Umbilical cord (tissue), 2 donors: Measurements from ENCODE around the gene ACTL7A. TPM values are rescaled to one million over a fixed set of nuclear protein-coding genes. Genes with fewer than 3 reads are reported as not detected.
A peak's percentile ranks its signal among the peaks of the same experiment; 100 is the strongest.
"Not testable (repeated sequence)": the region's sequence is repeated elsewhere in the genome, so short reads cannot be mapped to it uniquely, and the experiment has no call there.

Experiments
- DNase-seq: peaks from one replicate; pipeline ENCODE4 v3.0.0-alpha.2; 2015; ENCODE audit warnings: low spot score
- total RNA-seq: library from RNA; depleted of rRNA; stranded (reverse); fragments of >200 nt; gene quantifications from one replicate; pipeline ENCODE4 v1.2.3, GENCODE V29; 2014; ENCODE audit warnings: low replicate concordance; ENCODE audit not compliant: insufficient read depth

Gene ACTL7A, protein sequence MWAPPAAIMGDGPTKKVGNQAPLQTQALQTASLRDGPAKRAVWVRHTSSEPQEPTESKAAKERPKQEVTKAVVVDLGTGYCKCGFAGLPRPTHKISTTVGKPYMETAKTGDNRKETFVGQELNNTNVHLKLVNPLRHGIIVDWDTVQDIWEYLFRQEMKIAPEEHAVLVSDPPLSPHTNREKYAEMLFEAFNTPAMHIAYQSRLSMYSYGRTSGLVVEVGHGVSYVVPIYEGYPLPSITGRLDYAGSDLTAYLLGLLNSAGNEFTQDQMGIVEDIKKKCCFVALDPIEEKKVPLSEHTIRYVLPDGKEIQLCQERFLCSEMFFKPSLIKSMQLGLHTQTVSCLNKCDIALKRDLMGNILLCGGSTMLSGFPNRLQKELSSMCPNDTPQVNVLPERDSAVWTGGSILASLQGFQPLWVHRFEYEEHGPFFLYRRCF
- total RNA-seq = 0.96 TPM

DNA sequence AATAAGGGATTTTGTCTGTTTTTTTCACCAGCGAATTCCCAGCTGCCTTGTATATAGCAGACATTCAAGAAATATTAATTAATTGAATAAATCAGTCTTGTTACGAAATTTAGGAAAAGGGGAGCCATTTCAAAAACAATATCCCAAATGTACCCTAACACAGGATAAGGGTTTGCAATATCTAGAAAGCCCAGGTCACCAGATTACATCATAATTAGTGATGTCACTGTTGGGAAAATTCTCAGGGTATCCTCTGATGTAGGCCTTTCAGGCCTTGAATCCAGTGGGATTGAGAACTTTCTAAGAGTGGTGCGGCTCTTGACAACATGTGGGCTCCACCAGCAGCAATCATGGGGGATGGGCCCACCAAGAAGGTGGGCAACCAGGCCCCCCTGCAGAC, at the start of gene ACTL7A:
Gene ACTL7A, plus strand, starts transcription at position 270 of the 400 bp plus-strand sequence. Its CDS starts 57 bp downstream, at position 327.
- DNase-seq = no peak

DNA sequence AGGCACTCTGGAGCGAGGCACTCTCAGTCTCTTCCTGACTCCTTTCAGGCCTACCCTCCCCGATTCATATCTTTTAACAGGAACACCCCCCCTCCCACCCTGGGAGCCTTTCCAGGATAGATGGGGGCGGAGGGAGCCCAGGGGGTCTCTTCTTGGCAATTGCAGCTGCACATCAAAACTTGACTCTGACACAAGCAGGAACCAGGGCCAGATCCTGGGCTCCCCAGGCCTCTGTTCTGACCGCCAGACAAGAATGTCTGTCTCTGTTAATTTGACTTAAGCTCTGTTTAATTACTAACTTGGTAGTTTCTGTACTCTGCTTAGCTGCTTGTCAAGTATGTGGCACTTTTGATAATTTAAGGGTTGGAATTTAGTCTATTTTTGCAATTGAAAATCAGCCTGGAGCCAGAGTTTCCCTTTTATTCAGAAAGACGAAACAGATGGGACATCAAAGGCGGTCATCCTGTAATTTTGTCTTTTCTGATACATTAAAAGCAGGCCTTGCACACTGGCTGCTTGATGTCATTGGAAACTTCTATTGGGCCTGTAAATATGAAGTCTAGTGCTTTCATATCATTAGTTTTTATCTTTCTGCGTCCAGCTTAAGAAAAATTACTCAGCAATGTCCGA, 49.6 kb upstream of the ACTL7A start:
- DNase-seq = no peak

DNA sequence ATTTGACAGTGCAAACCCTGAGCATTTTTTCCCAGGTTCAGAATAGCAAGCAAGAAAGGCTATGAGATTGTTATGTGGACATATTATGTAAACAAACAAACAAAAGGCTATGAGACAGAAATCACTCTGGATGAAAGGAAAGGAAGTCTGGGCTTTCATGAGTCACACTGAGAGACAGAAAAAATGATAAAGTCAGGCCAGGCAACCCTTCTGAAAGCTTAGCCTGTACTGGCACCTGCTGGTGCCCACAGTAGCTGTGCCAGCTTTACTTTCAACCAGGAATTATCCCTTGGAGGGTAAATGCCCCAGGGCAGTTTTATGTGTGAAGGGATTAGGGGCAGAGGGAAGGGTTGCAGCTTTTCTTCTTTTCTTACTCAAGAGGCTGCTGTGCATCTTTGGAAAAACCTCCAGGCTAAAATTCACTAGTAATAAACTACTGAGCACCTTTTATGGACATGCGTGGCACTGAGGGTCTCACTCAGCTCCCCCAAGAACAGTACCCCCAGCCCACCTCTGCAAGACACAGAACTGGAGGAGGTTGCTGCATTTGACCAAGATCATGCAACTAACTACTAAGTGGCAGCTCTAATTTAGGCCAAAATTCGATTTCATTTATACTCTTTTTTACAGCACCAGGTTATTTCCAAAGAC, 48.0 kb upstream of the ACTL7A start:
- peak; percentile 24 for DNase-seq

DNA sequence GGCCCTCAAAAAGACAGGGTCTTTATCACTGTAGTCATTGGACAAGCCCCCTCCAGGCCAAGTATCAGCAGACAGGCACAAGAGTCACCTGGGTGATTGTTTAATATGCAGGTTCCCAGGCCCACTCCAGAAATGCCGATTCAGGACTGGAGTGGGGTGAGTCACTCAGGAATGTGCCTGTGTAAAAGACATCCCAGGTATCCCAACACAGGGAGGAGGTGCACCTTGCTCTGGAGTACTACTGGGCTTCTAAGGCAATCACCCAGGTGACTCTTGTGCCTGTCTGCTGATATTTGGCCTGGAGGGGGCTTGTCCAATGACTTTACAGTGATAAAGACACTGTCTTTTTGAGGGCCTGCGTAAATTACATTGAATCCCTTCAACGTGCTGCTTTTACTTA, 46.9 kb upstream of the ACTL7A start:
- DNase-seq = no peak

DNA sequence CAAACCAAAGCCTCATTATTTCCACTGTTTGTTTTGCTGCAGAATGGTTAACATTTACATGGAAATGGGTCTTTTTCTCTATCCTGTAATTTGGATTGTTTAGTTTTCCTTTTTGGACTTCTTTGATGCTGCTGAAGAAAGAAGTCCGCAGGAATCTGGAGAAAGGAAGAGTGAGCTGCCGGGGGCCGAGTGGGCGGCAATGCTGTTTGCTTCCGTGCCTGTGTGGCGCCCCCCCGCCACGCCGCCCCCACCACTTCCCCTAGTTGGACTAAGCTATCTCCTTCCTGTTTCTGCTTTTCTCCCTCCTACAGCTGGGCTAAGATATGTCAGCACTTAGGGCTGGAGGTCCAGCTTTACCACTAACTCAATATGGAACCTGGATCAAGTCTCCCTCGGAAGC, 46.0 kb upstream of the ACTL7A start:
- no peak for DNase-seq

DNA sequence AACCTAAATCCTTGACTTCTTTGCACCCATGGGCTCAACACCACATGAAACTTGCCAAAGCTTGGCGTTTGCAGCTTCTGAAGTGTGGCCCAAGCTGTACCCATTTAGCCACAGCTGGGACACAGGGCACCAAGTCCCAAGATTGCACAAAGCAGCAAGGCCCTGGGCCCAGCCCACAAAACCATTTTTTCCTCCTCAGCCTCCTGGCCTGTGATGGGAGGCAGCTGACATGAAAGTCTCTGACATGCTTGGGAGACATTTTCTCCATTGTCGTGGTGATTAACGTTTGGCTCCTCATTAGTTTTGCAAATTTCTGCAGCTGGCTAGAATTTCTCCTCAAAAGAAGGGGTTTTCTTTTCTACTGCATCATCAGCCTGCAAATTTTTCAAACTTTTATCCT, 38.2 kb upstream of the ACTL7A start:
- no peak for DNase-seq

DNA sequence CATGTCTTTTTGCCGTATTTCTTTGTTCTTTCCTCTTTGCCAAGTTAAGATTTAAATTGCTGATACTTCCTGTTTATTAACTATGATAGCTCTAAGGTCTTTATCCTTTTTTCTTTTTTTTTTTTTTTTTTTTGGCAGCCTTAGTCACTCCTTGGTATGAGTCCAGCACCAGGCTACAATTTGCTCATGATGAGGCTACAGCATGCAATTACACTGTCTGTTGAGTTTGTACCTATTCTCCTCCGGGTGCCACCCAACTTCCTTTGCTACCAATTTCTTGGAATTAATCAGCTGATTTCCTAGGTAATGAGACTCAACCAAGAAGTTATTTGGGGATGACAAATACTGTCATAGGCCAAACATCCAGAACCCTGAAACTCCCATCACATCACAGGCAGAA, 31.8 kb upstream of the ACTL7A start:
- no peak for DNase-seq

DNA sequence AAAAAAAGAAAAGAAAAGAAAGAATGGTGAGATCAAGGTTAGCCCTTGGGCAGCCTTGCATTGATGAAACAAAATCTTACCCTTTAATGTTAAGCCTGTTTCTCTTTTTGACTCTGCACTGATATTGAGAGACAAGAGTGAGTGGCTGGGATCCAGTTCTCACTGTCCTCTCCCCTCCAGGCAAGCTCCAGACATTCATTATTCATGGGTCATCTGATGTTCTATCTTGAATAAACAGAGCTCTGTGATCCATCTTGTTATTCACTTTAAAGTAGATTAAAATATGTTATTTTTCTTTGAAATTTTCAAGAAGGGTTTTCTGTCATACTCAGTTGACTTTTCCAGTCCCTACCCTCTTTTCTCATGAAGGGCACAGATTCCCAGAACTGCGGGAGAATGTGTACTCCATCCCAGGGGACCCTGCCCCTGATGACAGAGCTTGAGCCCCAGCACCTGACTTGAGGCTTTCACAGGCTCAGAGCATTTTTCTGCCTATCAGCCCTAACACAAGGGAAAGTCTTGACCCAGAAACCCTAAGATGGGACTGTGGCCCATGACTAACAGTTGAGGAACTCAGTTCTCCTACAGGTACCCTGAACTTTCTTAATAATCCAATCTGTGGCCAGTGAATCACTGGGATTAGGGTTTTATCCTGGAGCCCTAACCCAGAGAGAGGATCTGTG, 30.4 kb upstream of the ACTL7A start:
- DNase-seq = peak; percentile 46

DNA sequence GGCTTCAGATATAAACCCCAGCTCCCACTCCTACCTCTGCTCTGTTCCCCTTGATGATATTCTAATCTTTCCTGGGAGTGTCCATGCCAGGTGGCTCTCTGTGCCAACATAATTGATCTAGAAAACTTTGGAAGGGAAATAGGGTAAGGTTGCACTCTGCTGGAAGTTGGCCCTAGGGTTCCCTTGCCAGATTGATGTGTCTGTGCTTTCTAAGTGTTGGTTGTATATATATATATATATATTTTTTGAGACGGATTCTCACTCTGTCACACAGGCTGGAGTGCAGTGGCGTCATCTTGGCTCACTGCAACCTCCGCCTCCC, 29.9 kb upstream of the ACTL7A start:
- no peak for DNase-seq

DNA sequence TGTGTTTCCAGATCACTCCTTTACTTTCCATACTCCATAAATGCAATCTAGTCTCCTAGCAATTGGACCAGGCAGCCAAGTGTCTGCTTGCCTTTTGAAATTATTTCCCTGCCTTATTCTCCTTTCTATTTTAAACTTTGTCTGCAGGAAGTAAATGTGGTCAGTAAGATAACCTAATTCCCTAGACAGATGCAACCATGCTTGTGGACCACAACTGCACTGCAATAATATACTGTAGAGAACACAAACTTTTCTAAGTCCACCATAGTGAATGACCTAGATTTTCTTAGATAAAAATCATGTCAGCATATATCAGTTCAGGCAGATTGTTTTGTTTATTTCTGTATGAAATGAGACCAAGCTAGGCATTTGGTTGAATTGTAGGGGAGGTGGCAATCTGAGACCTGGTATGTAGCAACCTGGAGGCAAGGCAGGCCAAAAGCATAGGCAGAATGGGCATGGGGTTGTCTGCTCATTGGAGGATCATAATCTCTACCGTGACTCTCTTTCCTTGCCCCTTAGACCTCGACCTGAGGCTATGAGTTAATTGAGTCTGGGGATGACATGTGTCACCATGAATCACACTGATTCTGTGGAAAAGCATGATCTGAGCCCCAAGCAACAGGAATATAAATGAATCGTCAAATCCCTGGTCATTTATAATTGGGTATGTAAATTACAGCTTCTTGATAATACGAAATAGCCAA, 27.0 kb upstream of the ACTL7A start:
- peak; percentile 17 for DNase-seq

DNA sequence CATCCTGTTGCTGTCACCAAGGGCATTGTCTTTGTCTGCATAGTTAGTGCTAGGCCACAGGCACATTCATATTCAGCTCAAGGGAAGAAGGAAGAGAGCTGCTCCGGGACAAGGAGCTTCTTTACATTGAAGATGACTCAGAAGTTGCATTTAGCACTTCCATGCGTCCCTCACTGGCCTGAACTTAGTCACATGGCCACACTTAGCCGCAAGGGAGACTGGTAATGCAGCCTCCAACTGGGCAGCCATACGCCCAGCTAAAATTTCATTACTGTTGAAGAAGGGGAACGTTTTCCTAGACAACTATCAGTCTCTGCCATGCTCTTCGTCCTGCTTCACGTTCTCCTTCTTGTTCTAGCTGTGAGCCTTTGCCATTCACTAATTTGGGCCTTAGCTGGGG, 26.2 kb upstream of the ACTL7A start:
- no peak for DNase-seq

DNA sequence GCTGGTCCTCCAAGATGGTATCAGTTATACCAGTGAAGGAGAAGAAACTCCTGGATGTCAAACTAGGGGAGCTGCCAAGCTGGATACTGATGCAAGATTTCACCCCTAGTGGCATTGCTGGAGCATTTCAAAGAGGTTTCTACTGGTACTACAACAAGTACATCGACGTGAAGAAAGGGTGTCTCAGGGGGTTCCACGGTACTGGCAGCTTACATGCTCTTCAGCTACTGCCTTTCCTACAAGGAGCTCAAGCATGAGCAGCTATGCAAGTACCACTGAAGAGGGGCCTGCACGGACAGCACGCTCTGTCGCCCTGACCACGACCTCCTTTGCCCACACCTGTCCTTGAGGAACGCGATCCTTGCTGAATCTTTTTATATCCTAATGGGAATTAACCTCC, 25.7 kb upstream of the ACTL7A start:
- DNase-seq = no peak

DNA sequence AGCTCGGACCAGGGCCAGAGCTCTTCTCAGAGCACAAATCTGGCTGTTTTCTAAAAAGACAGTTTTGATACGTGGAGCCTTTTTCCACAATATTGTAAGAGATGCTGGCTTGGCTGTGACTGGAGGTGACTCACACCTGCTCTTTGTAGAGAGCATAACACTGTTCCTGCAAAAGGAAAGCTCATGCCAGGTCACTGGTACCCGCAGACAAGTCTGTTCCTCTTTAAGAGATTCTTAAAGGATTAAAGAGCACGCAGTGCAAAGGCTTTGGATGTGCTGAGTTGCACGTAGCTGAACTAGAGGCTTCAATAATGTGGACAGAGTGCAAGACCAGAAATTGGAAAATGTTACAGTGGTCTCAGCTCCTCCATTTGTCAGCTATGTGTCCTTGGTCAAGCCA, 25.3 kb upstream of the ACTL7A start:
- peak; percentile 91 for DNase-seq

DNA sequence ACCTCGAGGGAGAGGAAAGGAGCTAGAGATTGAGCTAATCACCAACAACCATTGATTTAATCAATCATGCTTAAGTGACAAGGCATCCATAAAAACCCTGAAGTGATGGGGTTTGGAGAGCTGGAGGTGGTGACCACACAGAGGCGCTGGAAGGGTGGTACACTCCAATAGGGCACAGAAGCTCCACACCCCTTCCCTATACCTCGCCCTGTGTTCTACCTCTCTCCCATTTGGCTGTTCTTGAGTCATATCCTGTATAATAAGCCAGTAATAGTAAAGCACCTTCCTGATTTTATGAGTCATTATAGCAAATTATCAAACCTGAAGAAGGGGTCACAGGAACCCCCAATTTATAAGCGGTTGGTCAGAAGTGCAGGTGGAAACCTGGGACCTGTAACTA, 24.5 kb upstream of the ACTL7A start:
- DNase-seq = no peak

DNA sequence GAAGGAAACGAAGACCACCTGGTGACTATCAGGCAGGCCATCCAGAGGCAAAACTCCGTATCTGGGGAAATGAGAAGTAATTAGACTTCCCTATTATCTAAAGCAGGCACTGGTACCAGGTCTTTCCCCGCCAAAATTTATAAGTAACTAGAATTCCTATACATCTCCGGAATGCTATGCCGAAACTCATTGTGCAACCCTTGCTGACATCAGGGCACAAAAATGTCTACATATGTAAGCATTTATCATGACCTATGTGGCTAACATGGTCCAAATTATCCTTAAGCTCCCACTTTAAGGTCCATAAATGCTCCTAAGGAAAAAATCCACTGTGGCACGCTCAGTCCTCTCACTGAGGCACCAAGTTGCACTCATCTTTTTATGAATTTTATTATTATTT, 24.0 kb upstream of the ACTL7A start:
- peak; percentile 63 for DNase-seq

DNA sequence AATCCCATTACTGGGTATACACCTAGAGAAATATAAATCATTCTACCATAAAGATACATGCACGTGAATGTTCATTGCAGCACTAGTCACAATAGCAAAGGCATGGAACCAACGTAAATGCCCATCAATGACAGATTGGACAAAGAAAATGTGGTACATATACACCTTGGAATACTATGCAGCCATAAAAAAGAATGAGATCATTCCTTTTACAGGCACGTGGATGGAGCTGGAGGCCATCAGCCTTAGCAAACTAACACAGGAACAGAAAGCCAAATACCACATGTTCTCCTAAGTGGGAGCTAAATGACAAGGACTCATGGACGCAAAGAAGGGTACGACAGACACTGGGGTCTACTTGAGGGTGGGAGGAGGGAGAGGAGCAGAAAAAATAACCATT, 22.5 kb upstream of the ACTL7A start:
- DNase-seq = not testable (repeated sequence)

DNA sequence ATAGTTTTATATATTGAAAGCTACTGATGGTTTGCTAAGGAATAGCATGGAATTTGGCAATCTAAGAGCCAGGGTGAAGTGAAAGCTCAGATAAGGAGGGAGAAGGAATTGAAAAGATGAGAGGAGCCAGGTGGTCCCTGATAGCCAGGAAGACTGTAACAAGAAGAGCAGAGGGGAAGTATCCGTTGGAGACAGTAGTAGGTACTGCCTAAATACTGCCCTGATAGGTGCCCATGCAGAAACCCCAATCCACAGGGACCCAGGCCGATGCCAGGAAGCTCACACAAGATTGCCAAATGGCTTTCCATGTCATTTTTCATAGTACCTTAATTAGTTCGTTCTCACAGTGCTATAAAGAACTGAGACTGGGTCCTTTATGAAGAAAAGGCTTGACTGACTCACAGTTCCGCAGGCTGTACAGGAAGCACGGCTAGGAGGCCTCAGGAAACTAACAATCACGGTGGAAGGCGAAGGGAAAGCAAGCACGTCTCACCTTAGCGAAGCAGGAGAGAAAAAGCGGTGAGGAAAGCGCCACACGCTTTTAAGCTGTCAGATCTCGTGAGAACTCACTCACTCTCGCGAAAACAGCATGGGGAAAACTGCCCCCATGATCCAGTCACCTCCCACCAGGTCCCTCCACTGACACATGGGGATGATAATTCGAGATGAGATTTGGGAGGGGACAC, 19.3 kb upstream of the ACTL7A start:
- no peak for DNase-seq

DNA sequence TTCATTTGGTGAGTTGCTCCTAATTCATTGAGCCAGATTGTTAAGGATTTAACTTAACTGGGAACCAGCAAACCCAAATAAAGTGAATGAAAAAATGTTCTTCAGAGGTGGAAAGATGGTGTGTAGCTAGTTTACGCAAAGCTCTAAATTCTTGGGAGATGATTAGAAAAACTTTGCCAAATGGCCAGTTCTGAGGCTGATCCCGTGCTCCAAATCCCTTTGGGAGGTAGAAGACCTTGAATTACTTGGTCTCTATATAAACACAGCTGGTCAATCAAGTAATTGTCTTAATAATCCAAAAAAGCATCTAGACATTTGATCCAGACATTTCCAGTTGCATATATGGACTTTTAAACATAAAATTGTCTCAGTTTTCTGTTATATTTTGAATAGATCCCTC, 17.7 kb upstream of the ACTL7A start:
- DNase-seq = no peak

DNA sequence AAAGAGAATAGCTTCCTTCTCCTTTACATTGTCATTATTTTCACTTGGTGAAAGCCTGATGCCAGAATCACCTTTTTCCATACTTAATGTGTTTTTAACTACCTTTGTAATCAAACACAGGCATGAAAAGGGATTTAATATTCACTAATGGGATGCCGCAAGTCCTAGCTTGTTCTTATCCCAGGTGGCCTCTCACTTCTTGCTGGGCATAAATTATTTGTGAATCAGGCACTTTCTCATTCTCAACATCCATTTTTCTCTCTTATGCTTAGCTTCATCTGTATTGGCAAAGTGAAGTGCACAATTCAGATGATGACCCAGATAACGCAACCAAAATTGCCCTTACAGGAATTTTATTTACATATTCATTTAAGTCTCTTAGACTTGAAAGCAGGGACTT, 17.2 kb upstream of the ACTL7A start:
- no peak for DNase-seq

DNA sequence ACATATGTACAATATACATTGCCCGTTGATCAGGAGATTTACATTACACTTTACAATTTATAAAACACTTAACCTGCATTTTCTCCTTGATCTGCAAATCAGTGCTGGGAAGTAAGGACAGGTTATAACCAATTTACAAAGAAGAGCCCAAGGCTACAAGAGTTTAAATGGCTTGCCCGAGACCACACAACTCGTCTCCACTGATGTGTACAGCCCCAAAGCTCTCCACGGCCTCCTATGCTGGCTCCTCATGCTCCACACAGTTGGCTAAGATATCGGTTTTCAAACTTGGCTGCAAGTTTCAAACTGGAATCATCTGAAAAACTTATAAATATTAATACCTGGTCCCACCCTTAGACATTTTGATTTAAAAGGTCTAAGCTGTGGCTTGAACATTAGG, 16.6 kb upstream of the ACTL7A start:
- no peak for DNase-seq

DNA sequence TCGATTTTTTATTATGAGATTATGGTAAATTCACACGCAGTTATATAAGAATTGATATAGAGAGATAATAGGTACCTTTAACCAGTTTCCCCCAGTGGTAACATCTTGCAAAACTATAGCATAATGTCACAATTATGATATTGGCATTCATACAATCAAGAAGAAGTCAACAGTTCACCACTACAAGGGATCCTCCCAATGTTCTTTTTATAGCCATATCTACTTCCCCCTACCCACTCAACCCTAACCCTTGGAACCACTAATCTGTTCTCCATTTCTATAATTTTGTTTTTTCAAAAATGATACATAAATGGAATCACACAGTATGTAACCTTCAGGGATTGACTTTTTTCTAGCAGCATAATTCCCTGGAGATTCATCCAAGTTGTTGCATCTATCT, 16.1 kb upstream of the ACTL7A start:
- DNase-seq = no peak
